Fibroblast of villous mesenchyme (primary cell): ENCODE data around the gene ZNF324B. TPM values are rescaled to one million over a fixed set of nuclear protein-coding genes. Genes with fewer than 3 reads are reported as not detected.
A peak's percentile ranks its signal among the peaks of the same experiment; 100 is the strongest.

ENCODE experiments used
- DNase-seq: peaks from one replicate; pipeline ENCODE4 v3.0.0-alpha.2; 2010; ENCODE audit warnings: low read depth
- H3K4me3 ChIP-seq: 2 replicates; pipeline ENCODE4 v1.5.1; 2011; ENCODE audit warnings: low read depth, mild to moderate bottlenecking, low read length
- total RNA-seq: library from RNA; depleted of rRNA; stranded (reverse); fragments of >200 nt; gene quantifications from 2 replicates; pipeline ENCODE4 v1.2.3, GENCODE V29; 2012
- TF ChIP-seq, protein P1 (sequence below): IDR thresholded peaks from 2 replicates; pipeline ENCODE4 v1.5.1; 2012; ENCODE audit warnings: low read depth, mild to moderate bottlenecking, low read length; ENCODE audit not compliant: insufficient read depth

Gene ZNF324B
- total RNA-seq, 1 donor: 10.4 TPM

DNA sequence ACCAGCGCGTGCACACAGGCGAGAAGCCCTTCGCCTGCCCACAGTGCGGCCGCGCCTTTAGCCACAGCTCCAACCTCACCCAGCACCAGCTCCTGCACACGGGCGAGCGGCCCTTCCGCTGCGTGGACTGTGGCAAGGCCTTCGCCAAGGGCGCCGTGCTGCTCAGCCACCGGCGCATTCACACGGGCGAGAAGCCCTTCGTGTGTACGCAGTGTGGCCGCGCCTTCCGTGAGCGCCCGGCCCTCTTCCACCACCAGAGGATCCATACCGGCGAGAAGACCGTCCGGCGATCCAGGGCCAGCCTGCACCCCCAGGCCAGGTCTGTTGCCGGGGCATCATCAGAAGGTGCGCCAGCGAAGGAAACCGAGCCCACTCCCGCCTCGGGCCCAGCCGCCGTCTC lies 20.3 kb downstream of the ZNF324B start:
- TF ChIP-seq, protein P1, sequence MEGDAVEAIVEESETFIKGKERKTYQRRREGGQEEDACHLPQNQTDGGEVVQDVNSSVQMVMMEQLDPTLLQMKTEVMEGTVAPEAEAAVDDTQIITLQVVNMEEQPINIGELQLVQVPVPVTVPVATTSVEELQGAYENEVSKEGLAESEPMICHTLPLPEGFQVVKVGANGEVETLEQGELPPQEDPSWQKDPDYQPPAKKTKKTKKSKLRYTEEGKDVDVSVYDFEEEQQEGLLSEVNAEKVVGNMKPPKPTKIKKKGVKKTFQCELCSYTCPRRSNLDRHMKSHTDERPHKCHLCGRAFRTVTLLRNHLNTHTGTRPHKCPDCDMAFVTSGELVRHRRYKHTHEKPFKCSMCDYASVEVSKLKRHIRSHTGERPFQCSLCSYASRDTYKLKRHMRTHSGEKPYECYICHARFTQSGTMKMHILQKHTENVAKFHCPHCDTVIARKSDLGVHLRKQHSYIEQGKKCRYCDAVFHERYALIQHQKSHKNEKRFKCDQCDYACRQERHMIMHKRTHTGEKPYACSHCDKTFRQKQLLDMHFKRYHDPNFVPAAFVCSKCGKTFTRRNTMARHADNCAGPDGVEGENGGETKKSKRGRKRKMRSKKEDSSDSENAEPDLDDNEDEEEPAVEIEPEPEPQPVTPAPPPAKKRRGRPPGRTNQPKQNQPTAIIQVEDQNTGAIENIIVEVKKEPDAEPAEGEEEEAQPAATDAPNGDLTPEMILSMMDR: no peak
- no peak overlapping the region for H3K4me3 ChIP-seq
- no peak for DNase-seq

DNA sequence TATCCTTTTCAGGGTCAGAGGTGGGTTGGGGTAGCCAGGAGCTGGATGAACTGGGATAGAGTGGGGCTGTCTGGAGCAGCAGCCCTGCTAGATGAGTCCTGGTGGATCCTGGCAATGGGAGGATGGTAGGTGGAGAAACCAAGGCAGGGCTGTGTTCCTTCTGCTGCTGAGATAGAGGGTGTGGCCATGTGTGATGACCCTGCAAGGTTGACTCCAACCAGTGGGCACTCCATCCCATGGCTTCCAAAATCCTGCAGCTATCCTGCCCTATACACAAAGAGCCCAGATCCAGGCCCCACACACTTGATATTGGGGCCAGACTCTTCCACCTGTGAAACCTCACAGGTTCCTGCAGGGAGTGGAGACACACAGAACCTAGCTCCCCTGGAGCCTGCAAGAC lies 22.4 kb downstream of the ZNF324B start:
- no peak overlapping the region for H3K4me3 ChIP-seq
- TF ChIP-seq, protein P1: no peak
- DNase-seq: no peak

DNA sequence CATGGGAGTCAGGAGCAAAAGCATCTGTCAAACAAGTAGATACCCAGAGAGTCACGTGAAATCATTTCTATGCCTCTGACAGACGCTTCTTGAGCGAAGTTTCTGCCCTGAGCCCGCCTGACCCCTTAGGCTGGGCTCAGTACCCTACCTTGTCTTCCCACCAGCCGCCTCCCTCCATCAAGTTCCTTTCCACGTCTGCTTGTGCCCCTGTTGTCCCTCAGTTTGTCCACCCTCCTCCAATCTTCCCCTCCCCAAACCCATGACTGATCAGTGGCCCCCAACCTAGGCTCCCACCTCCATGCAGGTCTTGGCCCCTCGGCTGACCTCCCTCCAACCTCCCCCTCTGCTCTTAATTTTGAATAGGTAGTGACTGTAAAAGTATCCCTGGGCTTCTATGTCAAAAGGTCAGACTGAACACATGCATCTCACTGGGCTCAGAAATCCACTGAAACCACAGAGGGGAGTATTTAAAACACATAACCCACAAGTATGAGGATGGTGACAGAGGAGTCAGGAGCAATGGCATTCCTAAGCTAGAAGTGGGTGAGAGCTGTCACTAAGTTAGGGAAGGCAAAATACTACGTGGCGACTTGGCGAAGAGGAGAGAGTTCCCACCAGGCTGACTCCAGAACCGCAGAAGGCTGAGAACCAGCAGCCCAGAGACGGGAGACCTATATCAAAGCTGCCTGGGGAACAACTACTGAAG lies 23.0 kb downstream of the ZNF324B start:
- DNase-seq: peak; percentile 80
- no peak overlapping the region for H3K4me3 ChIP-seq
- TF ChIP-seq, protein P1: no peak

DNA sequence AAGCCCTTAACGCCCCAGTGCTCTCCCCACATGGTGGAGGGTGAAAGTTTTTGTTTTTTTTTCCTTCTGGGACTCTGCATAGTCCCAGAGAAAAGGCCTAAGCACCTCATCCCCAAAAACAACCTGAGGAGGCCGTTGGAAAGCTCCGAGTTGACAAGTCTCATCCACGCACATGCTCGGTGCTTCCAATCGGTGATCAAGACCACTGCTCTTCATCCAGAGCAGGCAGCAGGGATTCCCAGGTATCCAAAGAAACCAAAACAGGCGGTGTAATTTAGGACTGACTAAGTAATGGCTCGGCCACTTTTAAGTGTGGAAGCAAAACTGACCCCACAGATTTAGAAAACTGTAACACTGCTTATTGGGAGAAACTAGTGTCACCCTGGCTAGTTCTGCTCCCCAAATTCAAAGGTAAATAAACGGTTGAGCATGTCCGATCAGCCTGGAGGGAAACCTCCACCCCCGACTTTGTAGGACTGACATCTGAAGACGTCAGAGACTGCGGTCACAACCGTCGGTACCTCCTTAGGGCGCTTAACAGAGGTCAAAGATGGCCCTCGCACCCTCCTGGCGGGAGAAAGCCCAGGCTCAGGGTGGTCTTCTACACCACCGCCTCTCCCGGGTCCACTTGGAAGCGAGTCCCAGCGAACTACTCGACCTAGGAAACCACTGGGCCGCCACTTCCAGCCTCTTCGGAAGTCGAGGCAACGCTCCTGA lies 23.7 kb downstream of the ZNF324B start:
- TF ChIP-seq, protein P1: no peak
- no peak for DNase-seq
- peak overlapping the region; percentile 71 for H3K4me3 ChIP-seq

DNA sequence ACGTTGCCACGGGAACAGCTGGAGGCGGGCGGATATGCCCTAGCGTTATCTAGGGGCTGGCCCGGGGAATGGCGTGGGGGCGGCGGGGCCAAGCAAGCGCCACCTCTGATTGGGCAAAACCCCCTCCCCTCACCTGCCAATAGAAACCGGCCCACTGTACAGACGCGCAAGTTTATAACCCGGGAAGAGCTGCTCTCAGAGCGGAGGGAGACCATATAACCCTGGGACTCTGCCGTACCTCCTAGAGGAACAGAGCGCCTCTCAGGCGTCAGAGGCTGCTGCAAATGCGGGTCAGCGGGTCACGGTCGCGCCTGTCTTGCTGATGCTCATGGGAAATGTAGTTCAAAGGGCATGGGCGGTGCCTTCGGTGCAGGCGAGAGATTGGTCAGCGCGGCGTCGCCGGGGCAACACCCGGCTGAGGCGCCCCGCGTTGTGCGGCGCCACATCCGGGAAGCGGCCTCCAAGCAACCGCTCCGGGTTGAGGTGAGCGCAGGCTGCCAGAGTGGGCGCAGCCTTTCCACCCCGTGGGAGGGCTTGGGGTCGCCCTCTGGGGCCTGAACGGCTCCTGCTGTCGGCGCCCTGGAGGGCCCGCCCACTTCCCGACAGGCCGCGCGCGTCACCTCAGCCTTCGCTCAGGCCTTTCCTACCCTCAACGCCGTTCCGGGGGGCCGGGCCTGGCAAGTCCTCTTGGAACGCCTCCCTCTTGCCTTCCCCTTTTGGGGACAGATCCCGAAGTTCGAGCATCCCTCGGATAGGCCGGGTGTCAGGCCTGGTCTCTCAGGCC lies 24.5 kb downstream of the ZNF324B start, which contains the start of gene ZNF446:
Gene ZNF446, plus strand, starts transcription at position 639 of the 784 bp plus-strand sequence. CDS start 867 bp downstream, outside the sequence.
- peak within 1 kb of the TSS; percentile 71 for H3K4me3 ChIP-seq
- TF ChIP-seq, protein P1: no peak
- peak; percentile 97 for DNase-seq

DNA sequence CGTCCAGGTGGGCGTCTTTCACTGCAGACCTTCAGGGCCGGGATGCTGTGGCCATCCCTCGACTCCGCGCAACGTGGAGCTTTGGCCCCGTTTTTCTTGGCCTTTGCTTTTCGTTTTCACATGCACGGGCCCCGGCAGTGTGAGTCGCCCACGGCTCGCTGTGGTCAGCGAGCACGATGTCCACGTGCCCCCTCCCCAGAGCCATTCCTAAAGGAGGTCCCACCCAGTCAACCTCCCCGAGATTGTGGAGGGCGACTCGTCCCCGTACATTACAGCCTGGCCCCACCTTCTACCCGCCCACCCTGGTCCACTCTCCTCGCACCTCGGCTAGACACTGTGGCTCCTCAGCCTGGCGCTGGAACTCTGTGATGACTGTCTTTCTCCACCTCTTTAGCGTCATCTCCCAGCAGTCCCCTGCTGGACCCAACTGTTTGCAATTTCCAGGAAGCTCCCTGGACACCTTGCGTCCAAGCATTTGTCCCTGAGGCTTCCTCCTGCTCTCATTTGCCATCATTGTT lies 25.1 kb downstream of the ZNF324B start:
- TF ChIP-seq, protein P1: no peak
- peak overlapping the region; percentile 71 for H3K4me3 ChIP-seq
- peak; percentile 25 for DNase-seq
